ENCODE data around the gene CD9. TPM values are rescaled to one million over a fixed set of nuclear protein-coding genes. Genes with fewer than 3 reads are reported as not detected.
A peak's percentile ranks its signal among the peaks of the same experiment; 100 is the strongest.

Gene CD9
- total RNA-seq (2013): 27.9 TPM
- polyA plus RNA-seq (100 to 1,000 TPM in 1 of 3 donors, 1 to 10 TPM in 2; 7.6 to 323 (median 7.7) TPM), polyA minus RNA-seq (3.9 TPM in 2 replicates), total RNA-seq (2.3 to 90.4 (median 22.1) reads per million in 11 experiments)

- peaks cover 33 to 50% of the 10 kb centered on the region in 2 donors for H3K27me3 ChIP-seq (ENCODE audit: control insufficient read depth in 2 of 2, insufficient read depth in 2 of 2, low read length in 2 of 2)
- H3K4me2 ChIP-seq (replicated peaks; ENCODE audit: extremely low read depth, low read length, poor library complexity, severe bottlenecking): peak within 1 kb of the TSS; percentile 78
- Mint-ChIP-seq H3K9me3 (peaks cover 0 to 11% (median 4%) of the 10 kb centered on the region in 7 donors), H3K36me3 (peaks cover 0 to 33% of the 10 kb centered on the region in 2 donors), H3K27ac (peak within 1 kb of the TSS in 6 of 7 donors; percentile 65 to 90 (median 80)), H3K4me3 (peak within 1 kb of the TSS; percentile 81 to 86), H3K27me3 (ENCODE audit: low read depth in 3 of 3) (peaks cover 54 to 68% (median 59%) of the 10 kb centered on the region in 3 donors), H3K4me1 (peaks cover 48% of the 10 kb centered on the region)
- 1% methylated on average over 78 of the region's 81 CpGs for WGBS (ENCODE audit: insufficient coverage)
- peak within 1 kb of the TSS; percentile 12 to 68 (median 40) for H3K4me3 ChIP-seq (replicated peaks in 1 of 3; ENCODE audit: low read depth in 2 of 3, low read length in 3 of 3)
- H3K36me3 ChIP-seq (replicated peaks in 1 of 2; ENCODE audit: control insufficient read depth in 1 of 2, insufficient read depth in 2 of 2, low read length in 2 of 2): no peaks in the 10 kb centered on the region
- H3K9ac ChIP-seq (ENCODE audit: insufficient read depth, low read length, poor library complexity, severe bottlenecking): peak within 1 kb of the TSS; percentile 54
- no peaks in the 10 kb centered on the region for H3K79me2 ChIP-seq (ENCODE audit: insufficient read depth, low read length)
- H2AFZ ChIP-seq (ENCODE audit: insufficient read depth, low read depth, low read length, poor library complexity, severe bottlenecking): peak within 1 kb of the TSS; percentile 85
- intact Hi-C loops (cut with micrococcal nuclease): no loop called here
- H3K4me1 ChIP-seq (ENCODE audit: control insufficient read depth in 1 of 2, insufficient read depth in 2 of 2, low read length in 2 of 2): peaks cover 19 to 22% of the 10 kb centered on the region in 2 donors
- H3K9me3 ChIP-seq (replicated peaks in 1 of 2; ENCODE audit: control insufficient read depth in 1 of 2, insufficient read depth in 1 of 2, low read length in 2 of 2): peaks cover 0 to 4% of the 10 kb centered on the region in 2 donors
- no peaks in the 10 kb centered on the region for H4K20me1 ChIP-seq (ENCODE audit: insufficient read depth, low read length)
- TF ChIP-seq CTCF (IDR thresholded peaks at IDR 0.05): no peak
- H3K27ac ChIP-seq (ENCODE audit: low read depth in 1 of 2, low read length in 2 of 2): peak within 1 kb of the TSS in 1 of 2 donors; percentile 3
- no peak for DNase-seq
Observed at GRCh38 chr12:6200256-6201212, at the start of gene CD9. Gene CD9, plus strand, starts transcription at chr12:6200400. Its CDS starts 100 bp downstream, at chr12:6200500.

GRCh38 chr12:6154730-6155459 is 45.3 kb upstream of the CD9 start:
- WGBS (ENCODE audit: insufficient coverage): 61% methylated on average over 15 of the region's 15 CpGs
- H3K4me3 Mint-ChIP-seq: peak overlapping the region in 1 of 2 donors; percentile 28
- no peaks in the 10 kb centered on the region for H3K79me2 ChIP-seq (ENCODE audit: insufficient read depth, low read length)
- H2AFZ ChIP-seq (ENCODE audit: insufficient read depth, low read depth, low read length, poor library complexity, severe bottlenecking): no peak overlapping the region
- no peak overlapping the region for H3K4me3 ChIP-seq (replicated peaks in 1 of 3; ENCODE audit: low read depth in 2 of 3, low read length in 3 of 3)
- peaks cover 10% of the 10 kb centered on the region for H3K4me1 Mint-ChIP-seq
- H3K4me2 ChIP-seq (replicated peaks; ENCODE audit: extremely low read depth, low read length, poor library complexity, severe bottlenecking): no peak overlapping the region
- no peak for TF ChIP-seq CTCF (IDR thresholded peaks at IDR 0.05)
- H3K9ac ChIP-seq (ENCODE audit: insufficient read depth, low read length, poor library complexity, severe bottlenecking): no peak overlapping the region
- peak overlapping the region in 6 of 7 donors; percentile 1 to 86 (median 44) for H3K27ac Mint-ChIP-seq
- intact Hi-C loops (cut with micrococcal nuclease): no loop called here
- H3K9me3 Mint-ChIP-seq: peaks cover 0 to 3% (median 0%) of the 10 kb centered on the region in 7 donors
- no peaks in the 10 kb centered on the region for H3K9me3 ChIP-seq (replicated peaks in 1 of 2; ENCODE audit: control insufficient read depth in 1 of 2, insufficient read depth in 1 of 2, low read length in 2 of 2)
- H3K27ac ChIP-seq (ENCODE audit: low read depth in 1 of 2, low read length in 2 of 2): no peak overlapping the region
- H4K20me1 ChIP-seq (ENCODE audit: insufficient read depth, low read length): no peaks in the 10 kb centered on the region
- peaks cover 10 to 13% (median 12%) of the 10 kb centered on the region in 3 donors for H3K27me3 Mint-ChIP-seq (ENCODE audit: low read depth in 3 of 3)
- DNase-seq: no peak
- no peaks in the 10 kb centered on the region for H3K36me3 ChIP-seq (replicated peaks in 1 of 2; ENCODE audit: control insufficient read depth in 1 of 2, insufficient read depth in 2 of 2, low read length in 2 of 2)
- H3K27me3 ChIP-seq (ENCODE audit: control insufficient read depth in 2 of 2, insufficient read depth in 2 of 2, low read length in 2 of 2): no peaks in the 10 kb centered on the region
- peaks cover under 1 to 1% of the 10 kb centered on the region in 2 donors for H3K36me3 Mint-ChIP-seq
- no peaks in the 10 kb centered on the region for H3K4me1 ChIP-seq (ENCODE audit: control insufficient read depth in 1 of 2, insufficient read depth in 2 of 2, low read length in 2 of 2)

Measured in CD14-positive monocyte (primary cell).